Hepatocyte (in vitro differentiated cells): ENCODE results near the gene CCR5. TPM values are rescaled to one million over a fixed set of nuclear protein-coding genes. Genes with fewer than 3 reads are reported as not detected.

Experiments
- DNase-seq: peaks from one replicate; pipeline ENCODE4 v3.0.0-alpha.2; 2016; ENCODE audit warnings: low spot score
- H2AFZ ChIP-seq: fragments of 200-600 bp; sonication (generic); 2 replicates; pipeline ENCODE4 v1.6.0; 2016; ENCODE audit warnings: antibody characterized with exemption, mild to moderate bottlenecking
- H3K27ac ChIP-seq: fragments of 200-600 bp; sonication (generic); 2 replicates; pipeline ENCODE4 v1.5.1; 2016; ENCODE audit warnings: mild to moderate bottlenecking
- H3K27me3 ChIP-seq: fragments of 200-600 bp; sonication (generic); 2 replicates; pipeline ENCODE4 v1.6.1; 2016
- H3K36me3 ChIP-seq: fragments of 200-600 bp; sonication (generic); replicated peaks from 2 replicates; pipeline ENCODE4 v1.5.1; 2016; ENCODE audit warnings: low read depth; ENCODE audit not compliant: insufficient read depth
- H3K4me1 ChIP-seq: fragments of 200-600 bp; sonication (generic); 2 replicates; pipeline ENCODE4 v1.5.1; 2016; ENCODE audit warnings: mild to moderate bottlenecking, moderate library complexity; ENCODE audit not compliant: insufficient read depth
- H3K4me2 ChIP-seq: fragments of 200-600 bp; sonication (generic); 2 replicates; pipeline ENCODE4 v1.6.0; 2016
- H3K4me3 ChIP-seq: fragments of 200-600 bp; sonication (generic); 2 replicates; pipeline ENCODE4 v1.5.1; 2016; ENCODE audit warnings: mild to moderate bottlenecking
- H3K79me2 ChIP-seq: fragments of 200-600 bp; sonication (generic); 2 replicates; pipeline ENCODE4 v1.6.0; 2017; ENCODE audit warnings: mild to moderate bottlenecking
- H3K9me2 ChIP-seq: fragments of 200-600 bp; sonication (generic); replicated peaks from 2 replicates; pipeline ENCODE4 v1.6.0; 2017; ENCODE audit warnings: mild to moderate bottlenecking; ENCODE audit not compliant: insufficient read depth
- H3K9me3 ChIP-seq: fragments of 200-600 bp; sonication (generic); 2 replicates; pipeline ENCODE4 v1.5.1; 2016; ENCODE audit warnings: low read depth, mild to moderate bottlenecking
- H4K20me1 ChIP-seq: fragments of 200-600 bp; sonication (generic); 2 replicates; pipeline ENCODE4 v1.6.0; 2016; ENCODE audit warnings: mild to moderate bottlenecking; ENCODE audit not compliant: insufficient read depth, poor library complexity, severe bottlenecking
- EZH2 ChIP-seq: fragments of 200-600 bp; sonication (generic); IDR thresholded peaks from 2 replicates; pipeline ENCODE4 v1.6.1; 2016; ENCODE audit warnings: antibody characterized with exemption, mild to moderate bottlenecking, borderline replicate concordance
- EZH2phosphoT487 ChIP-seq: fragments of 200-600 bp; sonication (generic); IDR thresholded peaks from one replicate; pipeline ENCODE4 v1.6.1; 2018; ENCODE audit warnings: antibody characterized with exemption, mild to moderate bottlenecking, low read depth, moderate library complexity; ENCODE audit not compliant: unreplicated experiment, severe bottlenecking
- WGBS: methylation state at CpG from one replicate; pipeline ENCODE4 v1.1.6; 2016; ENCODE audit warnings: low lambda C conversion rate; ENCODE audit errors: missing lambda C conversion rate; 5-methylcytosine and 5-hydroxymethylcytosine counted together
- polyA plus RNA-seq: library from polyadenylated mRNA; unstranded; fragments of >200 nt; fragmentation: Nextera tagmentation; extraction: Ambion mirVana; gene quantifications from 2 replicates; pipeline ENCODE4 v1.2.1, GENCODE V29; 2016
- total RNA-seq: library from RNA; depleted of rRNA; stranded (reverse); fragments of >200 nt; gene quantifications from 2 replicates; pipeline ENCODE4 v1.2.3, GENCODE V29; 2014
- TF ChIP-seq, protein P1 (sequence below): fragments of 200-600 bp; sonication (generic); IDR thresholded peaks from 2 replicates; pipeline ENCODE4 v1.5.1; 2016; ENCODE audit warnings: antibody characterized with exemption, mild to moderate bottlenecking; ENCODE audit not compliant: poor library complexity

Gene CCR5
- total and polyA plus RNA-seq, 2 experiments from 2014 or later, result 0.07 TPM; not detected in 1

GRCh38 chr3:46411271-46411670 is 40.5 kb downstream of the CCR5 start:
- 100% methylated on average over 2 of the region's 2 CpGs for WGBS
- H3K4me2 ChIP-seq, result no peak overlapping the region
- no peak for DNase-seq
- H3K9me3 ChIP-seq, result no peaks in the 10 kb centered on the region
- H3K9me2 ChIP-seq, result no peaks in the 10 kb centered on the region
- no peak overlapping the region for H3K27ac ChIP-seq
- H4K20me1 ChIP-seq, result no peaks in the 10 kb centered on the region
- no peak overlapping the region for H3K4me3 ChIP-seq
- no peaks in the 10 kb centered on the region for H3K27me3 ChIP-seq
- peaks cover 4% of the 10 kb centered on the region for H3K4me1 ChIP-seq
- TF ChIP-seq EZH2 (no peak), EZH2phosphoT487 (no peak)
- TF ChIP-seq, protein P1, sequence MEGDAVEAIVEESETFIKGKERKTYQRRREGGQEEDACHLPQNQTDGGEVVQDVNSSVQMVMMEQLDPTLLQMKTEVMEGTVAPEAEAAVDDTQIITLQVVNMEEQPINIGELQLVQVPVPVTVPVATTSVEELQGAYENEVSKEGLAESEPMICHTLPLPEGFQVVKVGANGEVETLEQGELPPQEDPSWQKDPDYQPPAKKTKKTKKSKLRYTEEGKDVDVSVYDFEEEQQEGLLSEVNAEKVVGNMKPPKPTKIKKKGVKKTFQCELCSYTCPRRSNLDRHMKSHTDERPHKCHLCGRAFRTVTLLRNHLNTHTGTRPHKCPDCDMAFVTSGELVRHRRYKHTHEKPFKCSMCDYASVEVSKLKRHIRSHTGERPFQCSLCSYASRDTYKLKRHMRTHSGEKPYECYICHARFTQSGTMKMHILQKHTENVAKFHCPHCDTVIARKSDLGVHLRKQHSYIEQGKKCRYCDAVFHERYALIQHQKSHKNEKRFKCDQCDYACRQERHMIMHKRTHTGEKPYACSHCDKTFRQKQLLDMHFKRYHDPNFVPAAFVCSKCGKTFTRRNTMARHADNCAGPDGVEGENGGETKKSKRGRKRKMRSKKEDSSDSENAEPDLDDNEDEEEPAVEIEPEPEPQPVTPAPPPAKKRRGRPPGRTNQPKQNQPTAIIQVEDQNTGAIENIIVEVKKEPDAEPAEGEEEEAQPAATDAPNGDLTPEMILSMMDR, result no peak
- H3K36me3 ChIP-seq, result no peaks in the 10 kb centered on the region
- H3K79me2 ChIP-seq, result no peaks in the 10 kb centered on the region
- no peak overlapping the region for H2AFZ ChIP-seq

GRCh38 chr3:46412786-46413298 is 42.1 kb downstream of the CCR5 start:
- WGBS, result 61% methylated on average over 3 of the region's 3 CpGs
- H3K27me3 ChIP-seq, result no peaks in the 10 kb centered on the region

DNA sequence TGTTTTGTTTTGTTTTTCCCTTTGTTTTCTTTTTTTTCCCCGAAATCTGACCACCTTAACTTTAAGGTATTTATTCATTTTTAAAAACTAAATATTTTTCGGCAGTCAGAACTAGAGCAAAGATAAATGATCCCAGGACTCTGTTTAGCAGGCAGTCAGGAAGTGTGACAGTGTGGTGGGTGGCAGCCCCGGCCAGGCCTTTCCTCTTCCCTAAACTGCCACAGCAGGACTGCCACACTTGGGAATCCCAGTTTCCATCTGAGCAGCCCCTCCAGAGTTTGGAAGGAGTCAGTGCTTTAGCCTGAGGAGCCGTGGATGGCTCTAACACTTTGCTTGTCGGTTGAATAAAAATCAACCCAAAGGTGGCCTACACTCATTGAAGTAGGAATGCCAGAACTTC is 43.2 kb downstream of the CCR5 start:
- no peaks in the 10 kb centered on the region for H3K36me3 ChIP-seq
- no peaks in the 10 kb centered on the region for H3K27me3 ChIP-seq
- no peaks in the 10 kb centered on the region for H3K9me3 ChIP-seq
- WGBS, result 73% methylated on average over 5 of the region's 5 CpGs
- TF ChIP-seq EZH2phosphoT487, result no peak
- TF ChIP-seq, protein P1, result no peak
- no peak for TF ChIP-seq EZH2
- no peaks in the 10 kb centered on the region for H3K4me1 ChIP-seq
- H2AFZ ChIP-seq, result no peak overlapping the region
- H3K4me3 ChIP-seq, result no peak overlapping the region
- no peak for DNase-seq
- no peaks in the 10 kb centered on the region for H3K79me2 ChIP-seq
- no peak overlapping the region for H3K27ac ChIP-seq
- no peak overlapping the region for H3K4me2 ChIP-seq
- no peaks in the 10 kb centered on the region for H3K9me2 ChIP-seq
- no peaks in the 10 kb centered on the region for H4K20me1 ChIP-seq

More at GRCh38 chr3:46412786-46413298, 42.1 kb downstream of the CCR5 start:
- Histone ChIP-seq H3K27ac (no peak overlapping the region), H2AFZ (no peak overlapping the region), H3K4me1 (no peaks in the 10 kb centered on the region), H3K79me2 (no peaks in the 10 kb centered on the region), H3K36me3 (no peaks in the 10 kb centered on the region), H3K9me2 (no peaks in the 10 kb centered on the region), H3K9me3 (no peaks in the 10 kb centered on the region), H3K4me3 (no peak overlapping the region), H3K4me2 (no peak overlapping the region), H4K20me1 (no peaks in the 10 kb centered on the region)
- TF ChIP-seq, protein P1, result no peak
- no peak for TF ChIP-seq EZH2
- TF ChIP-seq EZH2phosphoT487, result no peak
- no peak for DNase-seq

- TF ChIP-seq, protein P1, result no peak
- TF ChIP-seq EZH2phosphoT487, result no peak
- TF ChIP-seq EZH2, result no peak
- no peaks in the 10 kb centered on the region for H3K4me1 ChIP-seq
- WGBS, result 77% methylated on average over 4 of the region's 4 CpGs
- H3K4me2 ChIP-seq, result no peak overlapping the region
- H4K20me1 ChIP-seq, result no peaks in the 10 kb centered on the region
- no peak overlapping the region for H2AFZ ChIP-seq
- no peaks in the 10 kb centered on the region for H3K36me3 ChIP-seq
- no peaks in the 10 kb centered on the region for H3K9me3 ChIP-seq
- no peak for DNase-seq
- no peak overlapping the region for H3K27ac ChIP-seq
- H3K4me3 ChIP-seq, result no peak overlapping the region
- no peaks in the 10 kb centered on the region for H3K27me3 ChIP-seq
- no peaks in the 10 kb centered on the region for H3K79me2 ChIP-seq
- no peaks in the 10 kb centered on the region for H3K9me2 ChIP-seq
These were observed 44.0 kb downstream of the CCR5 start for GRCh38 chr3:46414739-46415138.
